Germinal center (tissue), 1 donor: Measurements from ENCODE around the gene TCEA2.

ENCODE experiments used
- DNase-seq: peaks from one replicate; pipeline ENCODE4 v3.0.0; 2012; ENCODE audit warnings: mixed read lengths, low spot score

TCEA2 gene

GRCh38 chr20:64035933-64036345, 27.1 kb upstream of the TCEA2 start, which contains the start of gene C20orf204:
Gene C20orf204, plus strand, starts transcription at chr20:64036182. Its CDS starts 142 bp downstream, at chr20:64036324.
- DNase-seq = no peak

- DNase-seq = no peak
Measured at GRCh38 chr20:64036346-64037198, 26.4 kb upstream of the TCEA2 start.

- no peak for DNase-seq
Measured at GRCh38 chr20:64037199-64037497, 25.9 kb upstream of the TCEA2 start.

- DNase-seq = peak; percentile 47
Measured at GRCh38 chr20:64037498-64038213, 25.3 kb upstream of the TCEA2 start.

GRCh38 chr20:64038224-64038564, 24.8 kb upstream of the TCEA2 start:
- DNase-seq = peak; percentile 61

GRCh38 chr20:64038565-64039292, 24.3 kb upstream of the TCEA2 start:
- peak; percentile 89 for DNase-seq

GRCh38 chr20:64039293-64040160, 23.5 kb upstream of the TCEA2 start:
- no peak for DNase-seq

- DNase-seq = no peak
Measured at GRCh38 chr20:64040231-64041039, 22.6 kb upstream of the TCEA2 start.

GRCh38 chr20:64041040-64041780, 21.8 kb upstream of the TCEA2 start:
- no peak for DNase-seq

- DNase-seq = no peak
Measured at GRCh38 chr20:64041781-64042053, 21.3 kb upstream of the TCEA2 start.

GRCh38 chr20:64042054-64042781, 20.8 kb upstream of the TCEA2 start:
- no peak for DNase-seq

- DNase-seq = no peak
Measured at GRCh38 chr20:64043768-64044167, 19.2 kb upstream of the TCEA2 start.

- no peak for DNase-seq
Measured at GRCh38 chr20:64044484-64045247, 18.3 kb upstream of the TCEA2 start.

GRCh38 chr20:64045346-64046011, 17.5 kb upstream of the TCEA2 start:
- DNase-seq = no peak

- no peak for DNase-seq
Measured at GRCh38 chr20:64047046-64047389, 16.0 kb upstream of the TCEA2 start.

- DNase-seq = no peak
Measured at GRCh38 chr20:64047968-64048401, 15.0 kb upstream of the TCEA2 start.

- no peak for DNase-seq
Measured at GRCh38 chr20:64048402-64049044, 14.5 kb upstream of the TCEA2 start.
